Glutamatergic neuron (in vitro differentiated cells): ENCODE measurements around the gene RAPGEF2. TPM values are rescaled to one million over a fixed set of nuclear protein-coding genes. Genes with fewer than 3 reads are reported as not detected.

ENCODE experiments used
- DNase-seq: peaks from one replicate; pipeline ENCODE4 v3.0.0; 2022
- H3K27ac Mint-ChIP-seq: one replicate; pipeline ENCODE4 v1.8.0; 2020; ENCODE audit warnings: mild to moderate bottlenecking, mixed read lengths, inconsistent platforms; ENCODE audit not compliant: unreplicated experiment
- H3K27me3 Mint-ChIP-seq: one replicate; pipeline ENCODE4 v1.8.0; 2020; ENCODE audit warnings: mild to moderate bottlenecking, moderate library complexity, mixed read lengths, inconsistent platforms; ENCODE audit not compliant: unreplicated experiment
- H3K36me3 Mint-ChIP-seq: one replicate; pipeline ENCODE4 v1.8.0; 2020; ENCODE audit warnings: mild to moderate bottlenecking, mixed read lengths, inconsistent platforms; ENCODE audit not compliant: unreplicated experiment
- H3K4me1 Mint-ChIP-seq: one replicate; pipeline ENCODE4 v1.8.0; 2020; ENCODE audit warnings: mild to moderate bottlenecking, low read depth, mixed read lengths, inconsistent platforms; ENCODE audit not compliant: unreplicated experiment
- H3K4me3 Mint-ChIP-seq: one replicate; pipeline ENCODE4 v1.8.0; 2020; ENCODE audit warnings: mild to moderate bottlenecking, mixed read lengths, inconsistent platforms; ENCODE audit not compliant: unreplicated experiment
- H3K9me3 Mint-ChIP-seq: one replicate; pipeline ENCODE4 v1.8.0; 2020; ENCODE audit warnings: mild to moderate bottlenecking, moderate library complexity, mixed read lengths, inconsistent platforms; ENCODE audit not compliant: unreplicated experiment
- total RNA-seq: library from RNA; stranded (reverse); fragmentation: NEBNext Ultra II Directional; extraction: Animal tissue kit (Norgen Biotek cat#: 25700); gene quantifications from one replicate; pipeline ENCODE4 v1.2.1, GENCODE V29; 2021; ENCODE audit not compliant: unreplicated experiment
- TF ChIP-seq, protein P1 (sequence below): fragments of 200-600 bp; sonication (generic); IDR thresholded peaks from one replicate; pipeline ENCODE4 v1.5.0; 2021; ENCODE audit not compliant: partially characterized antibody, unreplicated experiment

RAPGEF2 gene
- total RNA-seq, 1 donor from 2014 or later, result 58.4 TPM

DNA sequence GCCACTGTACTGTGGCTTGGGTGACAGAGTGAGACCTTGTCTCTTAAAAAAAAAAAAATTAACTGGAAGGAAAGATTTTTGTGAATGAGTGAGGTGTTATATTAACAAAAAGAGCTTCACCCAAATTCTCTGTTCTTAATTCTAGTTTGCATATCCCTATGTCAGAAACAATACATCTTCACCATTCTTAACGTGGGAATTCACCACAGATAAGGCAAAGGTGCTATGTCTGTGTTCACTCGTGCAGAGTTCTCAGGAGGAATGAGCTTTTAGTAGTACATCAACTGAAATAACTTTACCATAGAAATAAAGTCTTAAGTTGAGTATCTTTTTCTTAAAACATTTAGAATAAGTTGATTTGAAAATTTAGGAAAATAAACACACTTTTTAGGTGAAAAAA lies 135.1 kb downstream of the RAPGEF2 start:
- no peaks in the 10 kb centered on the region for H3K27me3 Mint-ChIP-seq
- no peak for DNase-seq
- TF ChIP-seq, protein P1, sequence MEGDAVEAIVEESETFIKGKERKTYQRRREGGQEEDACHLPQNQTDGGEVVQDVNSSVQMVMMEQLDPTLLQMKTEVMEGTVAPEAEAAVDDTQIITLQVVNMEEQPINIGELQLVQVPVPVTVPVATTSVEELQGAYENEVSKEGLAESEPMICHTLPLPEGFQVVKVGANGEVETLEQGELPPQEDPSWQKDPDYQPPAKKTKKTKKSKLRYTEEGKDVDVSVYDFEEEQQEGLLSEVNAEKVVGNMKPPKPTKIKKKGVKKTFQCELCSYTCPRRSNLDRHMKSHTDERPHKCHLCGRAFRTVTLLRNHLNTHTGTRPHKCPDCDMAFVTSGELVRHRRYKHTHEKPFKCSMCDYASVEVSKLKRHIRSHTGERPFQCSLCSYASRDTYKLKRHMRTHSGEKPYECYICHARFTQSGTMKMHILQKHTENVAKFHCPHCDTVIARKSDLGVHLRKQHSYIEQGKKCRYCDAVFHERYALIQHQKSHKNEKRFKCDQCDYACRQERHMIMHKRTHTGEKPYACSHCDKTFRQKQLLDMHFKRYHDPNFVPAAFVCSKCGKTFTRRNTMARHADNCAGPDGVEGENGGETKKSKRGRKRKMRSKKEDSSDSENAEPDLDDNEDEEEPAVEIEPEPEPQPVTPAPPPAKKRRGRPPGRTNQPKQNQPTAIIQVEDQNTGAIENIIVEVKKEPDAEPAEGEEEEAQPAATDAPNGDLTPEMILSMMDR, result no peak
- peaks cover 5% of the 10 kb centered on the region for H3K36me3 Mint-ChIP-seq
- peaks cover 2% of the 10 kb centered on the region for H3K9me3 Mint-ChIP-seq
- H3K4me3 Mint-ChIP-seq, result no peak overlapping the region
- H3K4me1 Mint-ChIP-seq, result peaks cover 3% of the 10 kb centered on the region
- no peak overlapping the region for H3K27ac Mint-ChIP-seq

DNA sequence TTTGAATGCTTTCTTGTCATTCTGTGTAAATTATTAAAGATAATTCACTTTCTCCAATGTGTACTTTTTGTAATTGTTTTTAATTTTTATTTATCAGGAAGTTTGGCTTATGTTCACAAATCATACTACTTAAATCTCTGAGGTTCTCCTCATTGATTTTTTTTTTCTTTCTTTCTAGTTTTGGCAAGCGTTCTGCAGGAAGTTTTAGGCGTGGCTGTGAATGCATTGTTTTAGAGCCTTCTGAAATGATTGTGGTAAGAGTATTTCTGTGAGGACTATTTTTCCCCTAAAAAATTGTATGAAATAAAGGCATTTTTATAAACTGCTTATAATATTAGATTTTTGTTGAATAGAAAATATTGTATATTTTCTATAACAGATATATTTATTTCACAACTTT lies 135.8 kb downstream of the RAPGEF2 start:
- no peak for DNase-seq
- Mint-ChIP-seq H3K9me3 (peaks cover 2% of the 10 kb centered on the region), H3K4me3 (no peak overlapping the region), H3K27ac (no peak overlapping the region), H3K36me3 (no peaks in the 10 kb centered on the region), H3K4me1 (peaks cover 3% of the 10 kb centered on the region), H3K27me3 (no peaks in the 10 kb centered on the region)
- TF ChIP-seq, protein P1, result no peak

DNA sequence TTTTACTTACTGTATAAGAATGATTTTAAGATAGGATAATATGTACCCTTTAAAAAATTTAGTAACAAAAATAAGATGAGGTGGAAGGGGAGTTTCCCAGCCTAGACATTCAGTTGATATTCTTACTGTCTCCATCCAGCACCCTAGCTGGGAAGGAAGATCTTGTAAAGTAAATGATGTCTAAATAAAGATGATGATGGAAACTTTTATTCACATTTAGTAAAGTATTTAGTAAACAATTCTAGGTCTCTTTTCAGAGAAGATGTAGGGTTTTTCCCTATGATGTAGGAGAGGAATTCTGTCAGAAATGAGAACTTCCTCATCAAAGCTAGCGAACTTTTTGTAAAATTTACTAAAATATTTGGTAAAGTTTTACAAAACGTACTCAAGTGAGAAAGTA lies 136.8 kb downstream of the RAPGEF2 start:
- Mint-ChIP-seq H3K27me3 (no peaks in the 10 kb centered on the region), H3K36me3 (no peaks in the 10 kb centered on the region), H3K4me1 (peaks cover 3% of the 10 kb centered on the region), H3K27ac (no peak overlapping the region), H3K4me3 (no peak overlapping the region), H3K9me3 (peaks cover 2% of the 10 kb centered on the region)
- TF ChIP-seq, protein P1, result no peak
- DNase-seq, result no peak

DNA sequence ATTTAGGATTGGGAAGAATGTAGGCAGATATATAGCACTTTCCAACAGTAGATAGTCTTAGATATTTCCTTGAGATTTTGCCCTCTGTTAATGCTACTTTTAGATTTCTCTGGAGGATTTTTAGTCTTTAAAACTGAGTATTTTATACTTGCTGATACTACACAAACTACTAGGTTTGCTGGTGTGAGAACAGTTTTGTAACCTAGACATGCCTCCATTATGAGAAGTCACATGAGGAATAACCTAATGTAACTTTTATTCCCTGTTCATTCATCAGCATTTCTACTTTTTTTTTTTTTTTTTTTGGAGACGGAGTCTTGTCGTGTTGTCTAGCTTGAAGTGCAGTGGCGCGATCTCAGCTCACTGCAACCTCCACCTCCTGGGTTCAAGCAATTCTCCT lies 137.2 kb downstream of the RAPGEF2 start:
- DNase-seq, result no peak
- no peak overlapping the region for H3K27ac Mint-ChIP-seq
- no peaks in the 10 kb centered on the region for H3K36me3 Mint-ChIP-seq
- TF ChIP-seq, protein P1, result no peak
- peaks cover 2% of the 10 kb centered on the region for H3K9me3 Mint-ChIP-seq
- H3K4me1 Mint-ChIP-seq, result peaks cover 3% of the 10 kb centered on the region
- H3K4me3 Mint-ChIP-seq, result no peak overlapping the region
- H3K27me3 Mint-ChIP-seq, result no peaks in the 10 kb centered on the region

DNA sequence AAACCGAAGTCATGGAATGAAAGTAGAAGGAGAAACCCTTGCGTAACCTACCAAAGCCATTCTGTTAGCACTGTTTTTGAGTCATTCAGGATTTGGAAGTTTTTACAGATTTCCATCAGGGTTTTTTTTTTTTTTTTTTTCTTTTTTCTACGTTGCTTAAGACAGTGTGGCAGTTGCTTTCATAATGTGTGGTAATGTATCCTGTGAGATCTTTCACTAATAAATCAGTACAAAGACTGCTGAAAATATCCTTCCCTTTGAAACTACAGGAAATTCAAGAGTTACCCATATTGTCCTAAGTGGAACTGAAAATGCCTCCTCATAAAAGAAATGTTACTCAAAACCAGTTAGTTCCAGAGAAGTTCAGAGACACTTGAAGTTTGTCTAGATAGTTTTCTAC lies 137.8 kb downstream of the RAPGEF2 start:
- TF ChIP-seq, protein P1, result no peak
- peaks cover 3% of the 10 kb centered on the region for H3K4me1 Mint-ChIP-seq
- H3K36me3 Mint-ChIP-seq, result no peaks in the 10 kb centered on the region
- no peak overlapping the region for H3K4me3 Mint-ChIP-seq
- no peak for DNase-seq
- peaks cover 2% of the 10 kb centered on the region for H3K9me3 Mint-ChIP-seq
- H3K27me3 Mint-ChIP-seq, result no peaks in the 10 kb centered on the region
- H3K27ac Mint-ChIP-seq, result no peak overlapping the region
